Pancreas (tissue), 10 donors: ENCODE data around the gene OLFML3. TPM values are rescaled to one million over a fixed set of nuclear protein-coding genes. Genes with fewer than 3 reads are reported as not detected.

Experiments used
- ATAC-seq, 4 donors: fragments of 200-7000 bp; cut with Tn5 transposase; one replicate each; pipeline versions ENCODE4 v1.8.0 to v1.9.1; 2020; ENCODE audit warnings: mild to moderate bottlenecking in 4 of 4, moderate library complexity in 4 of 4
- DNase-seq, 6 donors: peaks; one replicate each; pipeline ENCODE4 v3.0.0-alpha.2; 2020
- FAIRE-seq: peaks from 2 replicates; lab custom pipeline; 2012; peaks lifted over from hg19 to GRCh38; lab: Jason Lieb, UNC
- H3K27ac ChIP-seq, 4 donors: fragments of 200-600 bp; sonication (generic); 1 replicate in 3 of 4; 2 replicates in 1 of 4; pipeline versions ENCODE4 v1.5.0 to v1.8.0; 2020
- H3K27me3 ChIP-seq, 4 donors: fragments of 200-600 bp; one replicate each; pipeline ENCODE4 v1.8.0; 2021
- H3K36me3 ChIP-seq, 3 donors: fragments of 200-600 bp; sonication (generic) in 1 of 3; one replicate each; pipeline versions ENCODE4 v1.5.0 to v1.8.0; 2020 to 2021
- H3K4me1 ChIP-seq, 3 donors: fragments of 200-600 bp; one replicate each; pipeline ENCODE4 v1.8.0; 2021
- H3K4me3 ChIP-seq, 4 donors: fragments of 200-600 bp; sonication (generic) in 2 of 4; one replicate each; pipeline versions ENCODE4 v1.5.0 to v1.8.0; 2020 to 2021
- H3K9me3 ChIP-seq, 4 donors: fragments of 200-600 bp; one replicate each; pipeline ENCODE4 v1.8.0; 2021
- CTCF ChIP-seq, 4 donors: fragments of 200-600 bp; sonication (generic) in 3 of 4; IDR thresholded peaks; one replicate each; pipeline versions ENCODE4 v1.5.0 to v1.8.0; 2021; ENCODE audit warnings: antibody characterized with exemption in 4 of 4
- WGBS, 2 donors: extraction: QIAGEN DNeasy Blood & Tissue Kit; methylation state at CpG; one replicate each; pipeline ENCODE4 v1.1.7; 2013; 5-methylcytosine and 5-hydroxymethylcytosine counted together
- intact Hi-C, 3 donors: fragments of 100-400 bp; cut with DNase I; formaldehyde crosslinking; loops; one replicate each; pipeline versions ENCODE4 v1.11.1 to v1.14.2; 2022
- polyA plus RNA-seq, 2 donors: library from polyadenylated mRNA; stranded (reverse); fragments of 200-250 nt; gene quantifications; one replicate each; pipeline ENCODE4 v1.2.3, GENCODE V29; 2013
- total RNA-seq, 6 donors: library from RNA; stranded (reverse); fragmentation: NEBNext Ultra II Directional in 4 of 6; extraction: Animal tissue kit (Norgen Biotek cat#: 25700) in 4 of 6; gene quantifications; one replicate each; pipeline versions ENCODE4 v1.2.1 to v1.2.4, GENCODE V29; 2021 to 2023
- donor health status: healthy with polysubstance abuse.
- donor health status: DM: no; HTN: no; CAD: no; lungs with moderate emphysema.
- donor health status: DM: no; HTN: no; CAD: no.
- donor health status: control.
- donor health status: control.
- donor health status: Bipolar disorder and iron deficiency.
- donor health status: DM: yes; HTN: yes; CAD: no.
- donor health status: DM: no; HTN: no; CAD: no.
- donor health status: DM: no; HTN: no; CAD: no.
- donor health status: DM: yes; HTN: yes; CAD: no.

OLFML3 gene, protein sequence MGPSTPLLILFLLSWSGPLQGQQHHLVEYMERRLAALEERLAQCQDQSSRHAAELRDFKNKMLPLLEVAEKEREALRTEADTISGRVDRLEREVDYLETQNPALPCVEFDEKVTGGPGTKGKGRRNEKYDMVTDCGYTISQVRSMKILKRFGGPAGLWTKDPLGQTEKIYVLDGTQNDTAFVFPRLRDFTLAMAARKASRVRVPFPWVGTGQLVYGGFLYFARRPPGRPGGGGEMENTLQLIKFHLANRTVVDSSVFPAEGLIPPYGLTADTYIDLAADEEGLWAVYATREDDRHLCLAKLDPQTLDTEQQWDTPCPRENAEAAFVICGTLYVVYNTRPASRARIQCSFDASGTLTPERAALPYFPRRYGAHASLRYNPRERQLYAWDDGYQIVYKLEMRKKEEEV
- total RNA-seq (10 to 100 TPM in 3 of 6 donors, 1 to 10 TPM in 3; 3.7 to 39.2 (median 11.0) TPM), polyA plus RNA-seq (10 to 100 TPM in 1 of 2 donors, 1 to 10 TPM in 1; 9.1 to 11.3 TPM)

- H3K4me3 ChIP-seq = peak within 1 kb of the TSS in 2 of 4 donors; percentile 5 to 27
- FAIRE-seq = no peak
- TF ChIP-seq CTCF (IDR thresholded peaks at IDR 0.05) = peak in 3 of 4 donors; percentile 41 to 50 (median 49)
- 25 to 29% methylated on average over 13 of the region's 13 CpGs for WGBS, 2 donors
- H3K9me3 ChIP-seq = no peaks in the 10 kb centered on the region
- intact Hi-C loops = no loop called here
- peak; percentile 72 to 86 (median 82) for ATAC-seq
- H3K27me3 ChIP-seq = no peaks in the 10 kb centered on the region
- DNase-seq = peak; percentile 63 to 80 (median 72)
- H3K27ac ChIP-seq = peak within 1 kb of the TSS in 3 of 4 donors; percentile 10 to 49 (median 48)
- peaks cover 0 to 9% (median 0%) of the 10 kb centered on the region in 3 donors for H3K4me1 ChIP-seq
- no peaks in the 10 kb centered on the region for H3K36me3 ChIP-seq
Observed at GRCh38 chr1:113978863-113979702, at the start of gene OLFML3. TSS of gene OLFML3 (plus strand) at chr1:113979474. CDS start at chr1:113979517, 43 bp downstream.

- Histone ChIP-seq H3K9me3 (no peaks in the 10 kb centered on the region), H3K36me3 (no peaks in the 10 kb centered on the region), H3K4me3 (peak overlapping the region; percentile 76 to 91 (median 86)), H3K4me1 (peaks cover 31 to 47% (median 46%) of the 10 kb centered on the region in 3 donors), H3K27me3 (no peaks in the 10 kb centered on the region), H3K27ac (peak overlapping the region; percentile 62 to 97 (median 96))
- FAIRE-seq (no peak), ATAC-seq (peak; percentile 47 to 62 (median 60)), DNase-seq (peak; percentile 57 to 85 (median 69))
- TF ChIP-seq CTCF (IDR thresholded peaks at IDR 0.05) = no peak
- intact Hi-C loops = no loop called here
- 0 to 1% methylated on average over 51 to 64 of the region's 64 CpGs for WGBS, 2 donors
Observed at GRCh38 chr1:113929750-113930498, 49.4 kb upstream of the OLFML3 start.

DNA sequence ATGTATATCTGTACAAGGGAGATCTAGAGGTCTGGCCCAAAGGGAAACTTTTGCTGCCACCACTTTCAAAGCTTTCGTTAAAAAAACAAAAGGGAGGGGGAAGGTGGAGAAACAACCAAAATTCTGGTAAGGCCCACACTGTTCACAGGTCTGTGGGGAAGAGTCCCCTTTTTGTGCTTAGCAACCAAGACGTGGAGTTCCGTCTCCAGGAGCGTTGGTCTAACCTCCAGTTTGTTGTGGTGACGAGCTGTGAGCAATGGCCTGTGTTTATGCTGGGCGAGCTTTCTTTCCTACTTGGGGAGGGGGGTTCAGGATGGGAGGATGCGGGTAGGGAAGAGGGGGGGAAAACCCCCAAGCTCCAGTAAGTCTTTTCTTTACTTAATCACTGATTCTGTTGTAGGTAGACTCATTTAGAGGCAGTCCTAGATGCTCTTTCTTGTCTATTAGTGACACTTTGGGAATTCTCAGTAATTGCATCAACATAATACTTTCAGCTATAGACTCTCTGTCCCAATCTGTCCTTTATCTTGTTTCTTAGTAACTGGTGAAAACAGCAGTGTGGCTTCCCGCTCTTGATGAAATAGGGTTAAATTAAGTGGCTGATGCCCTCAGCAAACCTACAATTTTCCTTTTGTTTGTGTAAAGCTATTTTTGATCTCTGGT lies 48.6 kb upstream of the OLFML3 start:
- Histone ChIP-seq H3K9me3 (no peaks in the 10 kb centered on the region), H3K4me1 (peaks cover 31 to 47% (median 47%) of the 10 kb centered on the region in 3 donors), H3K27me3 (no peaks in the 10 kb centered on the region), H3K36me3 (no peaks in the 10 kb centered on the region), H3K4me3 (peak overlapping the region; percentile 76 to 91 (median 86)), H3K27ac (peak overlapping the region; percentile 62 to 97 (median 96))
- DNase-seq (peak in 3 of 6 donors; percentile 29 to 37 (median 29)), ATAC-seq (peak; percentile 3 to 44 (median 8)), FAIRE-seq (no peak)
- intact Hi-C loops = no loop called here
- WGBS, 2 donors = 0 to 4% methylated on average over 8 of the region's 8 CpGs
- no peak for TF ChIP-seq CTCF (IDR thresholded peaks at IDR 0.05)

GRCh38 chr1:113931451-113931851 lies 47.8 kb upstream of the OLFML3 start:
- TF ChIP-seq CTCF (IDR thresholded peaks at IDR 0.05) = no peak
- no peak for DNase-seq
- intact Hi-C loops = no loop called here
- Histone ChIP-seq H3K36me3 (no peaks in the 10 kb centered on the region), H3K27me3 (no peaks in the 10 kb centered on the region), H3K9me3 (no peaks in the 10 kb centered on the region), H3K27ac (peak overlapping the region in 2 of 4 donors; percentile 97), H3K4me3 (peak overlapping the region in 2 of 4 donors; percentile 83 to 91), H3K4me1 (peaks cover 31 to 47% (median 47%) of the 10 kb centered on the region in 3 donors)
- peak in 1 of 4 donors; percentile 9 for ATAC-seq
- no peak for FAIRE-seq
- 3 to 13% methylated on average over 3 of the region's 3 CpGs for WGBS, 2 donors
